ENCODE results near the gene SPEG.

SPEG gene

DNA sequence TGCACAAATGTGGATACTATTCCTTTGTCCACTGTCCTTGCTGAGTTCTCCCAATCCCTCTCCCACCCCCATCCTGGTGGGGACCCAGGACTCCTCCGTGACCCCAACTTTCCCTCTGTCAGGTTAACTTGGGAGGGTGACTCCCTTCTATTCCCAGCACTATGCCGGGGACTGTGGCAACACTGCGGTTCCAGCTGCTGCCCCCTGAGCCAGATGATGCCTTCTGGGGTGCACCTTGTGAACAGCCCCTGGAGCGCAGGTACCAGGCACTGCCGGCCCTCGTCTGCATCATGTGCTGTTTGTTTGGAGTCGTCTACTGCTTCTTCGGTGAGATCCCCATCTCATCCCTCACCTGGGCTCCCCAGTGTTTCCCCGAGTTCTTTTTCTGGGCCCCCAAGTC, 109.9 kb downstream of the SPEG start:
- TF ChIP-seq CTCF (conservative IDR thresholded peaks at IDR 0.05): no peak
- H3K27ac ChIP-seq: peak overlapping the region; percentile 92

DNA sequence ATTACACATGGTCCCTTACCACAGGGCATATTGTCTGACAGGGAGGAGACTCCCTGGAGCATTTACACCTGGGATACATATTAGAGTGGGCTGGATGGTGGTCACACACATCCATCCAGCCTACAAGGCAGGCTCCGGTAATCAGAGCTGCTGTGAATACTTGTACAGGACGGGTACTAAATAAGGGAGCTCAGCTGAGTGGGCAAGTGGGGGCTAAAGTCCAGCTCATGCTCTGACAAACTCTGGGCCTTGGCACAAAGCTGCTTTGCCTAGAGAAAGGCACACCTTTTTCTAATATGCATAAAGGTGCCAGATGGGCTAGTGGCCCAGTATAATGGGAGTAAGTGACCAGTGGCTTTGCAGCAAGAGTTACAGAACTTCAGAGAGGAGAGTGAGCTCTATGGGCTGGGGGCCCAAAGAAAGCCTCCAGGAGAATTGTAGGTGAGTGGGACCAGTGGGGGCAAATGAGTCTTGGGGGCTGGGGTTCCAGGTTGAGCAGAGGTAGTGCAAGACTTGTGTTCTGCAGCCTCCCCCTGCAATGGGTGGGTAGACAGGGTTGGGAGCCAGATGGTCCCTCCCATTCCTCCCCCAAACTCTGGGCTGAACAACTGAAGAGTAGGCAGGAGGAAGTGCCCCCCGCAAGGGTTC, 110.8 kb downstream of the SPEG start:
- TF ChIP-seq CTCF (conservative IDR thresholded peaks at IDR 0.05): no peak
- no peak overlapping the region for H3K27ac ChIP-seq

GRCh38 chr2:219545943-219546352, 111.3 kb downstream of the SPEG start:
- H3K27ac ChIP-seq: no peak overlapping the region
- no peak for TF ChIP-seq CTCF (conservative IDR thresholded peaks at IDR 0.05)

- TF ChIP-seq CTCF (conservative IDR thresholded peaks at IDR 0.05): no peak
- H3K27ac ChIP-seq: no peak overlapping the region
Observed at GRCh38 chr2:219547621-219548020, 113.0 kb downstream of the SPEG start.

Data from VCaP (cell line).